Body of pancreas (tissue), 4 donors: ENCODE measurements around the gene CGB2.

Source experiments
- POLR2A ChIP-seq, 3 donors: fragments of 450-650 bp; IDR thresholded peaks; one replicate each; pipeline ENCODE4 v1.6.1; 2016; ENCODE audit warnings: antibody characterized with exemption in 3 of 3, mild to moderate bottlenecking in 2 of 3
- TF ChIP-seq, protein P1 (sequence below), 7 experiments: fragments of 450-650 bp in 4 of 7; fragments of 200-600 bp in 3 of 7; sonication (generic) in 3 of 7; IDR thresholded peaks; one replicate each; pipeline ENCODE4 v1.5.1; 2016 to 2019; ENCODE audit warnings: antibody characterized with exemption in 7 of 7

DNA sequence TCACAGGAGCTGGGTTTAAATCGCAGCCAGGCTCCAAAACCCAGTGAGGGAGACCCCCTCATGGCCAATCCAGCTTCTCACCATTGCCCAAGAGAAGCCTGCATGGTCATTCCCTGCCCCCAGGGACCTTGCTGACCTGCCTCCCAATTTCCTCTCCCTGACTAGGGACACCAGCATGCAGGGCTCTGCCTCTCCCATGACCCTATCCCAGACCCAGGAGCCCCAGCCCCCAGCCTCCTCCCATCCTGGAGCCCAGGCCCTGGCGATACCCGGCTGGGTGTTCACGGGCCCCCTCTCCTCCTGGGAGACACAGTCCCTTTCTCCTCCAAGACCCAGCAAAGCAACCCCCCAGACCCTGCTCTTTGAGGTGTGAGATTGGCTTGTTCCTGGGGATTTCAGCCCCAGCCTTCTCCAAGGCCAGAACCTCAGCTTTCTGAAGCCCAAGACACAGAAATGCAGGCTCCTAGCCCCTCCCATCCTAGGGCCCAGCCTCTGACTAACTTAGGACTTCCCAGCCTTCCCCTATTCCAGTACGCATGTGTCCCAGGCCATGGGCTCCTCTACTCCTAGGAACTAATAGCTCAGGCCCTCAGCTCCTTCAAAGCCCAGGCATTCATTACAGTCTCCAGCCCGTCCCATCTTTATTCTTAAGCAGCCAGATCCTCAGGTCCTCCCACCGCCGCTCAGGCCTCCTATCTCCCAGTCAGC is 39.7 kb upstream of the CGB2 start:
- TF ChIP-seq, protein P1, sequence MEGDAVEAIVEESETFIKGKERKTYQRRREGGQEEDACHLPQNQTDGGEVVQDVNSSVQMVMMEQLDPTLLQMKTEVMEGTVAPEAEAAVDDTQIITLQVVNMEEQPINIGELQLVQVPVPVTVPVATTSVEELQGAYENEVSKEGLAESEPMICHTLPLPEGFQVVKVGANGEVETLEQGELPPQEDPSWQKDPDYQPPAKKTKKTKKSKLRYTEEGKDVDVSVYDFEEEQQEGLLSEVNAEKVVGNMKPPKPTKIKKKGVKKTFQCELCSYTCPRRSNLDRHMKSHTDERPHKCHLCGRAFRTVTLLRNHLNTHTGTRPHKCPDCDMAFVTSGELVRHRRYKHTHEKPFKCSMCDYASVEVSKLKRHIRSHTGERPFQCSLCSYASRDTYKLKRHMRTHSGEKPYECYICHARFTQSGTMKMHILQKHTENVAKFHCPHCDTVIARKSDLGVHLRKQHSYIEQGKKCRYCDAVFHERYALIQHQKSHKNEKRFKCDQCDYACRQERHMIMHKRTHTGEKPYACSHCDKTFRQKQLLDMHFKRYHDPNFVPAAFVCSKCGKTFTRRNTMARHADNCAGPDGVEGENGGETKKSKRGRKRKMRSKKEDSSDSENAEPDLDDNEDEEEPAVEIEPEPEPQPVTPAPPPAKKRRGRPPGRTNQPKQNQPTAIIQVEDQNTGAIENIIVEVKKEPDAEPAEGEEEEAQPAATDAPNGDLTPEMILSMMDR (IDR thresholded peaks at IDR 0.05) = no peak
- TF ChIP-seq POLR2A (IDR thresholded peaks at IDR 0.05) = peak in 1 of 3 donors; percentile 51
